Suprapubic skin (tissue), 4 donors: ENCODE data around the gene ZBTB46.

Experiments used
- CTCF ChIP-seq, 2 donors: fragments of 200-600 bp in 1 of 2; fragments of 450-650 bp in 1 of 2; sonication (generic) in 1 of 2; IDR thresholded peaks; one replicate each; pipeline ENCODE4 v1.5.1; 2016 to 2019; ENCODE audit warnings: antibody characterized with exemption in 2 of 2, mild to moderate bottlenecking in 1 of 2, moderate library complexity in 1 of 2
- EP300 ChIP-seq: sonication (generic); formaldehyde crosslinking; IDR thresholded peaks from one replicate; pipeline ENCODE4 v1.6.1; 2017; ENCODE audit warnings: antibody characterized with exemption
- POLR2A ChIP-seq, 2 donors: fragments of 450-650 bp; IDR thresholded peaks; one replicate each; pipeline ENCODE4 v1.6.1; 2017; ENCODE audit warnings: antibody characterized with exemption in 2 of 2, mild to moderate bottlenecking in 2 of 2, moderate library complexity in 2 of 2
- POLR2AphosphoS5 ChIP-seq, 3 donors: sonication (generic); formaldehyde crosslinking; IDR thresholded peaks; one replicate each; pipeline ENCODE4 v1.6.1; 2017; ENCODE audit warnings: antibody characterized with exemption in 3 of 3

GRCh38 chr20:63787749-63788148, 43.3 kb downstream of the ZBTB46 start:
- TF ChIP-seq CTCF (IDR thresholded peaks at IDR 0.05) (no peak), POLR2A (IDR thresholded peaks at IDR 0.05) (no peak), POLR2AphosphoS5 (IDR thresholded peaks at IDR 0.05) (no peak), EP300 (no peak)
